Effector memory CD4-positive, alpha-beta T cell (primary cell): ENCODE measurements around the gene RALGPS2.

Source experiments
- DNase-seq, 3 donors: peaks; one replicate each; pipeline ENCODE4 v3.0.0-alpha.2; 2020
- H3K27ac ChIP-seq: 2 replicates; pipeline ENCODE4 v1.7.0; 2013; ENCODE audit warnings: mild to moderate bottlenecking, low read length, moderate library complexity; ENCODE audit not compliant: insufficient read depth, poor library complexity, severe bottlenecking
- H3K27me3 ChIP-seq: replicated peaks from 2 replicates; pipeline ENCODE4 v1.7.0; 2013; ENCODE audit warnings: mild to moderate bottlenecking, low read length; ENCODE audit not compliant: insufficient read depth, control insufficient read depth, poor library complexity, severe bottlenecking
- H3K36me3 ChIP-seq: 2 replicates; pipeline ENCODE4 v1.7.0; 2013; ENCODE audit warnings: mild to moderate bottlenecking, low read length, moderate library complexity; ENCODE audit not compliant: control insufficient read depth, insufficient read depth
- H3K4me1 ChIP-seq: 2 replicates; pipeline ENCODE4 v1.7.0; 2013; ENCODE audit warnings: low read length, mild to moderate bottlenecking; ENCODE audit not compliant: control insufficient read depth, insufficient read depth, poor library complexity, severe bottlenecking
- H3K4me3 ChIP-seq: 2 replicates; pipeline ENCODE4 v1.7.0; 2013; ENCODE audit warnings: low read length, low read depth, mild to moderate bottlenecking; ENCODE audit not compliant: insufficient read depth, poor library complexity, severe bottlenecking
- H3K9me3 ChIP-seq: 2 replicates; pipeline ENCODE4 v1.7.0; 2013; ENCODE audit warnings: mild to moderate bottlenecking, low read length, moderate library complexity; ENCODE audit not compliant: control insufficient read depth

Gene RALGPS2

GRCh38 chr1:178898401-178898800 is 173.4 kb downstream of the RALGPS2 start:
- Histone ChIP-seq H3K4me3 (no peak overlapping the region), H3K4me1 (no peaks in the 10 kb centered on the region), H3K36me3 (no peaks in the 10 kb centered on the region), H3K9me3 (no peaks in the 10 kb centered on the region), H3K27me3 (no peaks in the 10 kb centered on the region), H3K27ac (no peak overlapping the region)
- DNase-seq: no peak

- Histone ChIP-seq H3K9me3 (no peaks in the 10 kb centered on the region), H3K4me3 (no peak overlapping the region), H3K4me1 (no peaks in the 10 kb centered on the region), H3K27me3 (no peaks in the 10 kb centered on the region), H3K27ac (no peak overlapping the region), H3K36me3 (no peaks in the 10 kb centered on the region)
- no peak for DNase-seq
Observed at GRCh38 chr1:178899402-178899801, 174.4 kb downstream of the RALGPS2 start.

GRCh38 chr1:178901482-178902125 is 176.6 kb downstream of the RALGPS2 start:
- DNase-seq: no peak
- H3K4me3 ChIP-seq: no peak overlapping the region
- no peaks in the 10 kb centered on the region for H3K4me1 ChIP-seq
- no peaks in the 10 kb centered on the region for H3K27me3 ChIP-seq
- H3K27ac ChIP-seq: no peak overlapping the region
- no peaks in the 10 kb centered on the region for H3K36me3 ChIP-seq
- no peaks in the 10 kb centered on the region for H3K9me3 ChIP-seq

- Histone ChIP-seq H3K27me3 (no peaks in the 10 kb centered on the region), H3K27ac (no peak overlapping the region), H3K4me1 (no peaks in the 10 kb centered on the region), H3K4me3 (no peak overlapping the region), H3K9me3 (no peaks in the 10 kb centered on the region), H3K36me3 (no peaks in the 10 kb centered on the region)
- no peak for DNase-seq
Observed at GRCh38 chr1:178908358-178908757, 183.3 kb downstream of the RALGPS2 start.

GRCh38 chr1:178910023-178910422 is 185.0 kb downstream of the RALGPS2 start:
- DNase-seq: no peak
- Histone ChIP-seq H3K4me1 (no peaks in the 10 kb centered on the region), H3K4me3 (no peak overlapping the region), H3K36me3 (no peaks in the 10 kb centered on the region), H3K27me3 (no peaks in the 10 kb centered on the region), H3K9me3 (no peaks in the 10 kb centered on the region), H3K27ac (no peak overlapping the region)

GRCh38 chr1:178912597-178912996 is 187.6 kb downstream of the RALGPS2 start:
- H3K27me3 ChIP-seq: no peaks in the 10 kb centered on the region
- H3K9me3 ChIP-seq: no peaks in the 10 kb centered on the region
- H3K4me1 ChIP-seq: no peaks in the 10 kb centered on the region
- no peak overlapping the region for H3K4me3 ChIP-seq
- H3K36me3 ChIP-seq: no peaks in the 10 kb centered on the region
- DNase-seq: no peak
- H3K27ac ChIP-seq: no peak overlapping the region

- H3K27ac ChIP-seq: no peak overlapping the region
Observed at GRCh38 chr1:178916448-178917174, 191.6 kb downstream of the RALGPS2 start.

GRCh38 chr1:178918308-178918707 is 193.3 kb downstream of the RALGPS2 start:
- DNase-seq: no peak
- H3K4me1 ChIP-seq: no peaks in the 10 kb centered on the region
- no peaks in the 10 kb centered on the region for H3K27me3 ChIP-seq

More at GRCh38 chr1:178916448-178917174, 191.6 kb downstream of the RALGPS2 start:
- no peaks in the 10 kb centered on the region for H3K9me3 ChIP-seq
- no peak overlapping the region for H3K4me3 ChIP-seq
- no peaks in the 10 kb centered on the region for H3K36me3 ChIP-seq
- H3K27me3 ChIP-seq: no peaks in the 10 kb centered on the region
- no peak for DNase-seq
- no peaks in the 10 kb centered on the region for H3K4me1 ChIP-seq

GRCh38 chr1:178918955-178919354 is 193.9 kb downstream of the RALGPS2 start:
- Histone ChIP-seq H3K36me3 (no peaks in the 10 kb centered on the region), H3K4me1 (no peaks in the 10 kb centered on the region), H3K4me3 (no peak overlapping the region), H3K27ac (no peak overlapping the region), H3K27me3 (no peaks in the 10 kb centered on the region), H3K9me3 (no peaks in the 10 kb centered on the region)
- no peak for DNase-seq

More at GRCh38 chr1:178918308-178918707, 193.3 kb downstream of the RALGPS2 start:
- H3K9me3 ChIP-seq: no peaks in the 10 kb centered on the region
- H3K36me3 ChIP-seq: no peaks in the 10 kb centered on the region
- no peak overlapping the region for H3K4me3 ChIP-seq
- H3K27ac ChIP-seq: no peak overlapping the region

- no peaks in the 10 kb centered on the region for H3K27me3 ChIP-seq
- H3K9me3 ChIP-seq: no peaks in the 10 kb centered on the region
- no peaks in the 10 kb centered on the region for H3K36me3 ChIP-seq
- H3K4me3 ChIP-seq: no peak overlapping the region
- H3K4me1 ChIP-seq: no peaks in the 10 kb centered on the region
- no peak overlapping the region for H3K27ac ChIP-seq
- DNase-seq: no peak
Observed at GRCh38 chr1:178919581-178919980, 194.5 kb downstream of the RALGPS2 start.
